Suppressor macrophage treated with lipopolysaccharide for 1 hour (primary cell): ENCODE measurements around the gene RMRP.

Experiments used
- DNase-seq, 3 donors: peaks; one replicate each; pipeline ENCODE4 v3.0.0-alpha.2; 2020 to 2022

The RMRP gene

DNA sequence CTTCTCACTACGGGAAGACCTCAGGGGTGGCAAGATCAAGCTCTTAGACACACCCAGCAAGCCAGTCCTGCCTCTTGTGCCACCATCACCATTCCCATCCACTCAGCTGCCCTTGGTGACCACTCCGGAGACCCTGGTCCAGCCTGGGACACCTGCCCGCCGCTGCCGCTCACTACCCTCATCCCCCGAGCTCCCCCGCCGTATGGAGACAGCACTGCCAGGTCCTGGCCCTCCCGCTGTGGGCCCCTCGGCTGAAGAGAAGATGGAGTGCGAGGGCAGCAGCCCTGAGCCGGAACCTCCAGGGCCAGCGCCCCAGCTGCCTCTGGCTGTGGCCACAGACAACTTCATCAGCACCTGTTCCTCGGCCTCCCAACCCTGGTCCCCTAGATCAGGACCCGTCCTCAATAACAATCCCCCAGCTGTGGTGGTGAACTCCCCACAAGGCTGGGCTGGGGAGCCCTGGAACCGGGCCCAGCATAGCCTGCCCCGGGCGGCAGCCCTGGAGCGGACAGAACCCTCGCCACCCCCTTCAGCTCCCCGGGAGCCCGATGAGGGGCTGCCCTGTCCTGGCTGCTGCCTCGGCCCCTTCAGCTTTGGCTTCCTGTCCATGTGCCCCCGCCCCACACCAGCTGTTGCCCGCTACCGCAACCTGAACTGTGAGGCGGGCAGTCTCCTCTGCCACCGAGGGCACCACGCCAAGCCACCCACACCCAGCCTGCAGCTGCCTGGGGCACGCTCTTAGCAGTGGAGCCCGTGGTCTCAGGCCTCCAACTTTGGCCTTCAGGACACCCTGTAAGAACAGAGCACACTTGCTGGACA lies 48.6 kb downstream of the RMRP start:
- no peak for DNase-seq

DNA sequence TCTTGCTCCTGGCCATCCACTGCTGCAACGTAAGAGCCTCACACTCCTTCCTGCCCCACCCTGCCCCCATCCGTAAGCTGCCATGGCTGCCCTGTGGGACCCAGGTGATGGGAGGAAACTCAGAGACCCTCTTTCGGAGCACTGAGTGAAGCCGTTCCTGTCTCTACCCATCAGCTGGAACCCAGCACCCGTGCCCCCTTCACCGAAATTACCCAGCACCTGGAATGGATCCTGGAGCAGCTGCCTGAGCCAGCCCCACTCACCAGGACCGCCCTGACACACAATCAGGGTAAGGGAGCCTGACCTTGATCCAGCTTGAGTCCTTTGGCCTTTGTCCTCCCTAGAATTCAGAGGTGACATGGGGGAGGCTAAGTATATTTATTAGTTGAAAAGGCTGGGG lies 49.6 kb downstream of the RMRP start:
- no peak for DNase-seq
